NCI-H2107 (cell line): Measurements from ENCODE around the gene RRP12.
"Not testable (repeated sequence)": the region's sequence is repeated elsewhere in the genome, so short reads cannot be mapped to it uniquely, and the experiment has no call there.

Experiments
- DNase-seq: peaks from one replicate; lab custom pipeline; 2025; lab: John Stamatoyannopoulos, UW

The RRP12 gene

DNA sequence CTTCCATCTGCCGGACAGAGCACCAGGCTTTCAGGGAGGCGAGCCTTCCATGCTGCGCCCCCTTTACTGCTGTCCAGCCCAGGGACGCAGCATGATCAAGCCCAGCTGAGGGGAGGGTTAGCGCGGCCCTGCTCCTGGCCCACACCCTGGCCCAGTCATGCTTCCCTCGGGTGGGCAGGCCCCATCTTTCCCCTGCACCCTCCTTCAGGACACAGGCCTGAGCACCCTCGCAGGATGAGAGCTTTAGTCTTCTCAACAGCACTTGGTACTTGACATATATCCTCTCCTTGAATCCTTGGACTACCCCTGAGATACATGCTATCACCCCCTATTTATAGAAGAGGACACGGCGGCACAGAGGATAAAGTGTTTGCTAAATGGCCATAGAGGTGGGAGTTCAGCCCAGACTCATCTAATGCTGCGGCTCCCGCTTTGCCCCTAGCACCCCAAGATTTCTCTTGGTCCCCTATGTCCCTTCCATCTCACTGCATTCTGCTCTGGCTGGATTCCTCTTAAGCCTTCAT lies 34.0 kb downstream of the RRP12 start:
- DNase-seq = no peak

DNA sequence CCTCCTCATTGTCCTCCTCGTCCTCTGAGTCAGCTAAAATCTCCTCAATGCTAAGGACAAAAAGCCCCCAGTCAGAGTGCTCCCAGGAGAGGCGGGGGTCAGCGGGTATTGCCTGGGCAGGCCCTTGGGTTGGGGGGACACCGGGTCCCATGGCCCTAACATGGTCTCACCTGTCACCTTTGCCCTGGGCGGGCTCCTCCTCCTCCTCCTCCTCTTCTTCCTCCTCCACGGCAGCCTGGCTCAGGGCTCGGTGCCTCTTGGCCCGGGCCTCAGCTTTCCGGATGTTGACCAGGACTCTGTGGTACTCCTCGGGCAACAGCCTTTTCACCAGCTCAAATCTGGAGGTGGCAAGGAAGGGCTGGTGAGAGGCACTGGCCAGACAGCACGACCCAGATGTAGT lies 34.6 kb downstream of the RRP12 start:
- DNase-seq = no peak

DNA sequence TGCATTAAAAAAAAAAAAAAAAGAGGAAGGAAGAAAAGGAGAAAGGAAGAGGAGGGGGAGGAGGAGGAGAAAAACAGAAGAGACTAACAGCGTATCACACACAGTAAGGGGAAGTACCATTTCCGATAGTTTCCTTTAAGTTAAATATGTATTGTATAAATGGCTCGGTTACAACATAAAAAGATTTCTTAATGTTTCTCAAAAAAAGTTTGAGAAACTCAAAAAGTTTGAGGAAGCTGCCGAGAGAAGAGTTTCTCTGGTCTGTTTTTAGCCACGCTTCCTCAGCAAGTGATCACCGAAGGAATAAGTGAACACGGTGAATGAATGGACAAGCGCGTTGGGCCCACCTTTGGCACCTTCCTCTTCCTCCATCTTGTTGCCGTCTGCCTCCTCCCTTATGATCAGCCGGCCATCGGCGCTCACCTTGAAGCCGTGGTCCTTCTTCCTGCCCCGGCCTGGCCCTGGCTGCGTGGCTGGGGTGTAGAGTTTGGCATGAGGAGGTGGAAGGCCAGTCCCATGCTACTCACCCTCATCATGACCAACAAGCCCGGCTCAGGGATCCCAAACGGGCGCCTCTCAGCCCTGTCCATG lies 35.3 kb downstream of the RRP12 start:
- DNase-seq = no peak

DNA sequence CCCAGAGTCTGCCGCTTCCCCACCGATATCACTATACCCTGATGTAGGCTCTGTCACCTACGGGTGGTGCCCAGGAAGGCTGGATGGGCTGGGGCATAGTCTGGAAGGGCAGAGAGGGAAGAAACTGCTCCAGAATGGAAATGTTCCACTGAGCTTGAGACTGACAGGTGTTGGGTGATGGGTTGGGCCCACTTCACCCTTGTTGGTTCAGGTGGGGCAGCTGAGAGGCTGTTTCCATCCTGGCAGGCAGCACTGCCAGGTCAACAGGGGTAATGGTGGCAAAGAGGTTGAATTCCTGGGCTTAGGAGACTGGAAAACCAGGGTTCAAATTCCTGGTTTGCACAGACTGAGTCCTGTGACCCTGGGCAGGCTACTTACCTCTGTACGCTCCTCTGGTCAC lies 38.1 kb downstream of the RRP12 start:
- no peak for DNase-seq

DNA sequence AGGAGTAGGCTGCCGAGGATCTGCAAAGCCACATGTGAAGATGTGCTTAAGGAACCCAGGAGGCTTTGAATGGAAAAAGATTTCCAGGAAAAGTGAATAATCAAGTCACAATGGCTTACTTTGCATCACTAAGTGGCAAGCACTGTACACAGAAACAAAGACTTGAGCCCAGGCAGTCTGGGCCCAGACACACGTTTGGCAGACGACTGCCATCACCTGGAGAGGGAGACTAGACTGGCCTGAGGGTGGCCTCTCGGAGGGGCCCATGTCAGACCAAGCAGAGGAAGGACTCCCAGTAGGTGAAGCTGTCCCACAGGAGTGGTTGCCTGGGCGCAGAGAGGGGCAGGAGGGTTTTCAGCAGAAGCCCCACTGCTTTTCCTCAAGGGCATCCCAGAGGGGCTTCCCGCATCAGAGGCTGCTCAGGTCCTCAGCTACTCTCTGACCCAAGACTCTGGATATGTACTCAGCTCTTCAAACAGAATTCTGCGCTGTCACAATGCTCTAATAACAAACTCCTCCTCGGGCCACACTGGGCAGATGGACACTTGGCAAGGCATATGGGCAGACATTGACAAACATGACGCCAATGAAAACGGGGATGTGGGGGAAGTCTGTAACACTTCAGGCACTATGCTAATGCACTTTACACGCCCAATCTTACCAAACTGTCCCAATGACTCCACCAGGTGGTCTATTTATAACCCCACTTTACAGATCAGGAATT lies 38.7 kb downstream of the RRP12 start:
- DNase-seq = no peak

DNA sequence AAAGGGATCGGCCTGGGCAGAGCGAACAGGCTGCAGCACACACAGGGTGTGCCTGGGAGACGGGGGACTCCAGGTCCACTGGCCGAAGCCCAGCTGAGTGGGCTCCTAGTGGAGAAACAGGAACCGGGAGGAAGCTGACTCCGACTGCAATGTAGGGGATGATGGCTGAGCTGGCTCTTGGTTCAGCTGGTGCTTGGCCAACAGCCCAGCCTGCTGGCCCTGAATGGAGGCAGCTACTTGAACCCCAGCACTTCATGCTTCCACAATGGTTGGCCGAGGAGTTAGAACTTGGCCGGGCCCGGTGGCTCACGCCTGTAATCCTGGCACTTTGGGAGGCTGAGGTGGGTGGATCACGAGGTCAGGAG lies 39.6 kb downstream of the RRP12 start:
- DNase-seq = no peak

DNA sequence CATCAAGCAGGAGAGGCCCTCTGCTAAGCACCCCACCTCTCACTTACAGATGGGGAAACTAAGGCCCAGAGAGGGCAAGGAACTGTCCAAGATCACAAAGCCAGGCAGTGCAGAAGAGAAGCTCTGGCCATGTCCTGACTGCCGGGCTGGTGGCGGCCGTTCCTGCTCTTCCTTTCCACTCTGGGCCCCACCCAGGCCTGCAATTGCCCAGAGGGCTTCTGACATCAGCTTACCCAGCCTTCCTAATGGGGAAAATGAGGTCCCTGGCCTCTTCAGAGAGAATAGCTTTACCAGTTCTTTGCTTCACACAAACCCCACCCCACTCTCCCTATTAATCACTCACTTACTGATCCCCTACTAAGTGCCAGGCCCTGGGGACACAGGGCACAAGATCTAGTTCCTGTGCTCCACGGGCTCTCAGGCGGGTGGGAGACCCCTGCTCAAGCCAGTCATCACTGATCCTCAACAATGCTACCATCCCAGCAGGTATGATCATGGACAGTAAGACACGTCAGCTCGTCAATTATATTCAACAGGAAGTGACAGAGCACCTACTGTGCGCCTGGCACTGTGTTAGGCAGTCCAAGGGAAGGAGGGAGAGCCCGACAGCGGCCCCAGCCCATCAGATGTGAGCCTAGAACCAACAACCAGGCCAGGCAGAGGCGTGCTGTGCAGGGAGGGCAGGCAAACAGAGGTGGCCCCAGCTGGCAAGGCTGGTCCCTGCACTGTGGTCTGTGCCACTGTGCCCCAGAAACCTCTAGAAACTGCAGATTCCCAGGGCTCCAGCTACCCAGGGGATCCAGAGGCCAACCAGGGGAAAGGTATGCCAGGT lies 40.2 kb downstream of the RRP12 start:
- no peak for DNase-seq

DNA sequence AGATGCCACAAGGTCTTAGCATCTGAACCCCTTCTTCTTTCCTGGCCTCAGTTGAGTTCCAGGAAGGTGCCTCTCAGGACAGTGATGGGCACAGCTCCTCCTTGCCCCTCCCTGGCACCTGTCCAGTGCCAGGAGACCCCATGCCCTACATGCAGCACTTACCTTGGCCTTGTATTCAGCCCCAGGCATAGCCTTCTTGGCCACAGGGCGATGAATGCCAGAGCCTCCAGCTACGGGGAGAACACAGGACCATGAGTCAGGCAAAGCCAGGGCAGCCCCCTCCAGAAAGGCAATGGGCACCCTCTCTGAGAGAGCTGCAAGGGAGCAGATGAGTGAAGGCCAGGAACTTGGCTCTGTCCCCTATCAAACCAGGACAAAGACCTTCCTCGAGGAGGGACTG lies 42.4 kb downstream of the RRP12 start:
- no peak for DNase-seq

DNA sequence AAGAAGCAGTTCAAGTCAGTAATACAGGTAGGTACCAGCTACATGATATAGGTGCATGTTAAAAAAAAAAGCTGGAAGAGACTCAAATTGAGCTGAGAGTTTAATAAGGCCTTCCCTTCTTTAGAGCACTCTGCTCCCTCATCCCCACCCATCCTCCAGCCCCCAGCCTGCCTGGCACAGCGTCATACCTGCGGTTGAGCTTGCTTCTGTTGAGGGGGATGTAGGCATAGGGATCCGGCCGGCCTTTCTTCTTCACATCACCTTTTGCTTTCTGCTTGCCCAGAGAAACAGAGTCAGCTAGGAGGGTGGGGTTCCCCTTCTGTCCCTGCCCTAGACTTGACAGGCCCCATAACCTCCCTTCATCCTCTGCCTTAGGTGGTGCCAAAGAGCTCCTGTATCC lies 42.8 kb downstream of the RRP12 start:
- DNase-seq = no peak

DNA sequence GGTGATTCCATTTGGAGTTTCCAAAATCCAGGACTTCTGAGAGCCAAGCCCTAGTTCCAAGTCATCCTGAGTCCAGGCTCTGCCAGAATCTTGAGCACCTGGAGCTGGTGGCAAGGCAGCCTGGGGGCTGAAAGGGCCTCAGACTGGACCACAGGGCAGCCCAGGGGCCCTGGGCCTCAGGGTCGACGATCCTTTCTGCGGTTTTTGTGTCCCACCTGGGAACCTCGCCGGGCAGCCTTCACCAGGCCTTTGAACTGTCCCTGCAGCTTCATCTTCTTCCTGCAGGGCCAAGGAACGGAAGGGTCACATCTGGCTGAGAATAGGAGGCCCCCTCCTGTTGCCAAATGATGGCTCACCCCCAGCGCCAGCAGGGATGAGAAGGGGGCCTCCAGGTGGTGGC lies 44.2 kb downstream of the RRP12 start:
- no peak for DNase-seq

DNA sequence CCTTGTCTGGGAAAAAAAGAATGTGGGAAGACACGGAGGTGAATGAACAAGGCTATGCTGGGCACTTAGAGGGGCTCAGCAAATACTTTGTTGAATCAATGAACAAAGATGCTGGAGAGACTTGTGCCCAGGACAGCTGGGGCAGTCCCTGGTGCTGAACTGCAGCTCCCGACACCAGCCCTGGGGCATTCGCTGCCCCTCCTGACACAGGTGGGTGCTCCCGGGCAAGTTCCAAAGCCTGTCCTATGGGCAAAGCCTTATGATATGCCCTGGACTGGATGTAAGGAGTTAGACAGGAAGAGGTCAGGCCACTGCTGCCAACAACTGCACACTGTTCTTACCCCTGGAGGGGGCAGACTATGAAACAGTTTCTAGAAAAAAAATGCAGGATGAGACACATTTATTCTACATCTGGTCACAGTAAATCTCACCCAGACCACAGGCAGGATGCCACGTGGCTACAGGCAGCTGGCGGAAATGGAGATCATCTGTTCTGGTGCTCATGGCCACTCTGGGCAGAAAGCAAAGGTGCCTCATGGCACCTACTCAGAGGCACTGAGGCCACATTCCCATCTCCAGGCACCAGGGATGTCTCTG lies 44.7 kb downstream of the RRP12 start:
- no peak for DNase-seq

DNA sequence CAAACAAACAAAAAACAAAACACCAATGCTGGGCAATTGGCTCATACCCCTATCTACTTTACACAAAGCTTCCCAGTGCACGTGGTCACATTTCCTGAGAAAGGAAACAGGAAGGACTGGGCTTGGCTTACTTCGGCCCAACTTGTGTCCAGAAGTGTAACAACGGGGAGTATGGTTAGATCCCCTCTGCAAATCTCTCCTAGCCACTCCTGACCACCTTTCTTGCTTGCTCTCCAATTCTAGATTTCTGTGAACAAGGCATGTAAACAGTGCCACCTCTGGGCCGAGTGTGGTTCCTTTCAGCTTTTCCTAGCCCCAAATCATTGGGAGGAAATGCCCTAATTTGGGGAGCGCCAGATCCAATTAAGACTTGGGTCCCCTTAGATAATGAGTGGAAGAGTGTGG lies 45.6 kb downstream of the RRP12 start:
- no peak for DNase-seq

DNA sequence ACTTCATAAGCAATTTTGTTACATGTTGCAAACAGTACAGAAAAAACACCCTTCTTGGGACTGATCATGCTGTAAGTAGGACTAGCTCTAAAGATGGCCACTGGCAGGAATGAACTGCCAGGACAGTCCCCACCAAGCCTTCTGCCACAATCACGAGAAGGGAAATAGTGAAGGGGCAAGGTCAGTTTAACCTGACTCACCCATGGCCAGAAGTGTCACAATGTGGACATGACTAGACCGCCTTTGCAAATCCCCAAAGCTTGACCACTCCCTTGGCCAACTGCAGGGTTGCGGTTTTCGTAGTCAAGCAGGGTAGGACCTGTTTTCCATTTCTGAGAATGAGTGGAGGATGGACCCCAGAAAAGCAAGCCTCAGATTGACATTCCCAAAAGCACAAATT lies 47.2 kb downstream of the RRP12 start:
- DNase-seq = no peak

DNA sequence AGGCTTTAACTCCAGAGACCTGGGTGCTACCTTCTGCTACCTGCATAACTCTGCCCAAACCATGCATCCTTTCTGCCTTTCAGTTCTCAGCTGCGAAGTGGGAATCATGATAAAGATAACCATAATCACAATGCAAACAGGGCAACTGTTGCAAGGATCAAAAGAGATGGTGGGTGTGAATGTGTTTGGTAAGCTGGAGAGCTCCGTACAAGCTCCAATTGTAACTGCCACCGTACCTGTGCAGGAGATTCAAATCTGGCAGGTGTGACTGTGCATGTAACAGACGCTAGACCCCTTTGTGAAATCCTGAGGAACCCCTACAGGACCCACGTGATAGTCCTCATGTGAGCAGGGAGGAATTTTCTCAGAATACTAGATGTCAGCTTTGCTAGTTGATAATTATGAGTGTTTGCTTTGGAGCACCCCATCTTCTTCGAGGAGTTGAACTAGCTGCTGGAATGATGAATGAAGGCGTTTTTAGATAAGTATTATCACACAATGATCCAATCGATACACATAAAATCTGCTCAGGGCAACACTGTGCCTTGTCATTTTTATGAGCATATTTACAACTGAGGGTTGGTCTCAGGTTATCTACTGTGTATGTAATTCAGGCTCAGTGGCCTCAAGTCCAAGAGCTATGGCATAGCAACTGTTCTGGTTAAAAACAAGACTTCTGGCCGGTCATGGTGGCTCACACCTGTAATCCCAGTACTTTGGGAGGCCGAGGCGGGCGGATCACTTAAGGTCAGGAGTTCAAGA lies 51.2 kb downstream of the RRP12 start:
- no peak for DNase-seq

DNA sequence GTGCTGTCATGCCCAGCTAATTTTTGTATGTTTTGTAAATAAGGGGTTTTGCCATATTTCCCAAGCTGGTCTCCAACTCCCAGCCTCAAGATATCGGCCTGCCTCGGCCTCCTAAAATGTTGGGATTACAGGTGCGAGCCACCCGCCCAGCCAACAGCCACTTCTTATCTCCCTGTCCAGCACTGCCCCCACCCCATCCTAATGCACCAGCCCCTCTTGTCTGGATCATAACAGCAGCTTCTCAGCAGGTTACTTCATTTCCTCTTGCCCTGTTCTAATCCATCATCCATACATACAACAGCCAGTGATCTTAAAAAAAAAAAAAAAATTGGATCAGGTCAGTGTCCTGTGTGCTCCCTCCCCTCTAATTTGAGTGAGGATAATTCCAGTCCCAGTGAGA lies 53.8 kb downstream of the RRP12 start:
- no peak for DNase-seq

DNA sequence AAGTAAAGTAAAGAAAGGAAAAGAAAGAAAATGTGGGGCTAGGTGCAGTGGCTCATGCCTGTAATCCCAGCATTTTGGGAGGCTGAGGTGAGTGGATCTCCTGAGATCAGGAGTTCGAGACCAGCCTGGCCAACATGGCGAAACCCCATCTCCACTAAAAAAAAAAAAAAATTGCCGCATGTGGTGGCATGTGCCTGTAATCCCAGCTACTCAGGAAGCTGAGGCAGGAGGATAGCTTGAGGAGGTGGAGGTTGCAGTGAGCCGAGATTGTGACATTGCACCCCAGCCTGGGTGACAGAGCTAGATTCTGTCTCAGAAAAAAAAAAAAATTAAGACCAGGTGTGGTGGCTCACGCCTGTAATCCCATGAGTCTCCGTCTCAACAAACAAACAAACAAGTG lies 57.5 kb downstream of the RRP12 start:
- not testable (repeated sequence) for DNase-seq

DNA sequence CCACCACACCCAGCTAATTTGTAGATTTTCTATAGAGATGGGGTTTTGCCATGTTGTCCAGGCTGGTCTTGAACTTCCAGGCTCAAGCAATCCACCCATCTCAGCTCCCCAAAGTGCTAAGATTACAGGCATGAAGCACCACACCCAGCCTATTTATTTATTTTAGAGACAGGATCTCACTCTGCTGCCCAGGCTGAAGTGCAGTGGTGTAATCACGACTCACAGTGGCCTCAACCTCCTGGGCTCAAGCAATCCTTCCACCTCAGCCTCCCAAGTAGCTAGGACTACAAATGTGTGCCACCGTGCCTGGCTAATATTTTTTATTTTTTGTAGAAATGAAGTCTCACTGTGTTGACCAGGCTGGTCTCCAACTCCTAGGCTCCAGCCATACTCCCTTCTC lies 59.7 kb downstream of the RRP12 start:
- DNase-seq = no peak

DNA sequence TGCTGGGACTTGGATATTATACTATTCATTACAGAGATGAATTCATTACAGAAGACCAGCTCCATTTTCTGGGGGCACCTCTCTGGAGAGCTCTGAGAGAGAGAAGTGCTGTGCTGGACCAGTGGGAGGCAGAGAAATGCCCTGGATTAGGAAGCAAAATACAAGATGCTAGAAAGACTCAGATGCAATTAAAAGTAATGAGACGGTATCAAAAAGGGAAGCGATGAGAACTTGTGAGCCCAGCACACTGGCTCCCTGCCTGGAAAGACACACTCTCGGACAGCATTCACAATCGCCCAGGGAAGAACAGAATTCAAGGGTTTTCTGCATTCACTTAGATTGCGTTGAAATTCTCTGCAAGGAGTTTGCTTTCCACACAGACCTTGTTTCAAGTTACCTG lies 63.1 kb downstream of the RRP12 start:
- DNase-seq = no peak

DNA sequence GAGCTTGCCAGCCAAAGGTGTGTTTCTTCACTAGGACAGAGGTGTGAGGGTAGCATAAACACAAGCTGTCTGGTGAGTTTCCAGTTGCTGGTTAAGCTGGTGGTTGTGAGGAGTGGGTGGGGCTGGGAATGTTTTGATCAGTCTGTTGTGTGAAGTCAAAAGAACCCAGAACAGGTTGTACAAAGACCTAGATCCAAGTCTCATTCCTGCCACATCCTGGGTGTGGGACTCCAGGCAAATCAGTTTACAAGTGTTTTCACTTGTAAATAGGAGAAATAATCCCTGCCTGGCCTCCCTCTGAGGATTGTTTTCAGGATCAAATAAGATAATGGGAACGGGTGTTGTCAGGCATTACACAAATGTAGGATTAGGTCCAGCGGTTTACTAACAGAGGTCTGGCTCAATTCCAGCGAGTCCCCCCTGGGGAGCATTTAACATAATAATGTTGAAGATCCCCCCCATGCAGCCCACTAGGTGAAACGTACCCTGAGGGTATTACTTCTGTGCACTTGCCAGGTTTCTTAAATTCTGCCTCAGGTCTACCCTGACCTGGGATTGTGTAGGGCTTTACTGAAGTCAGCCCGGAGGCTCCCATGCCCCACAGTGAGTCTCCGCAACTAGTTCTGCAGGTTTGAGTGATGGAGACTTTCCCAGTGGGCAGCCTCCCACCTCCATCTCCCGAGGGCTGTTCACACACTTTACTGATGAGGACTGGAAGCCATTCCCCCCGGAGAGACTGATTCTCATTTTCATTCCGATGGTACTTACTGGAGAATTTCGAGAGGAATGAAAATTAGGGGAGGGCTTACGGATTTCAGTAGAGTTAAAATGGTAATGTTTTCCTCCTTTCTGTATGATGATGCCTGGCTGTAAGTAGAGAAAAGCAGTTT lies 64.0 kb downstream of the RRP12 start:
- no peak for DNase-seq

DNA sequence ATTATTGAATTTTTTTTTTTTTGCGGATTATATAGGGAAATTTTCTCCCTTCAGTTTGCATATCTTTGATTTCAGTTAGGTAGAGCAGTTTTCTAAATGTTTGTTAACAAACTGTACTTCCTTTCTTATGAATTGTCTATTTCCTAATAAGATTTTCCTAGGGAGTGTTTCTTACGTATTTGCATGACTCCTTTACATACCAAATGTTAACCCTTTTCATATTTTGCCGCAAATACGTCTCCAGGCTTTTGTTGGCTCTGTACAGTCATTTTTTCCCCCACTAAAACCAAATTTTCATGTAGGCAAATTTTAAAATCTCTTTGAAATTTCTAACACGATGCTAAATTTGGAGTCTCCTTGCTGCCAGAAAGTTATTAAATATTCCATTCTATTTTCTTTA lies 64.7 kb downstream of the RRP12 start:
- DNase-seq = no peak

DNA sequence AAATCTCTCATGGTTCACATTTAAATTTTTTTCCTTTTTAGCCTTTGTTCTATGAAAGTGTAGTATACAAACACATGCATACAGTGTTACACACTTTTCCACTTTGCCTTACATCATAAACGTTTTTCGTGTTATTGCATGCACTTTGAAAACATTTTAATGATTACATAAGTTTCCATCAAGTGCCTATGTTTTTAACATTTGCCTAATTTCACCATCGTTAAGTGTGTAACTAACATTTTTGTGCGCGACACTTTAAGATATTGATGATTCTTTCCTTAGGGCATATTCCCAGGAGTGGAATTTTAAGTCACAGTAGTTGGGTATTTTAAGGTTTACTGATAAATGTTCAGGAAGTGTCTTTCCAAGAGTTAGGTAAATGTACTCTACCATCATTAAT lies 65.1 kb downstream of the RRP12 start:
- no peak for DNase-seq
